Measurements from ENCODE around the gene PLAAT5. TPM values are rescaled to one million over a fixed set of nuclear protein-coding genes. Genes with fewer than 3 reads are reported as not detected.

PLAAT5 gene
- total and polyA plus RNA-seq, 2 of the 8 experiments (the other 6 are each of a cell fraction or from before 2014, with no cell fraction given), result 16.0 to 18.7 TPM

DNA sequence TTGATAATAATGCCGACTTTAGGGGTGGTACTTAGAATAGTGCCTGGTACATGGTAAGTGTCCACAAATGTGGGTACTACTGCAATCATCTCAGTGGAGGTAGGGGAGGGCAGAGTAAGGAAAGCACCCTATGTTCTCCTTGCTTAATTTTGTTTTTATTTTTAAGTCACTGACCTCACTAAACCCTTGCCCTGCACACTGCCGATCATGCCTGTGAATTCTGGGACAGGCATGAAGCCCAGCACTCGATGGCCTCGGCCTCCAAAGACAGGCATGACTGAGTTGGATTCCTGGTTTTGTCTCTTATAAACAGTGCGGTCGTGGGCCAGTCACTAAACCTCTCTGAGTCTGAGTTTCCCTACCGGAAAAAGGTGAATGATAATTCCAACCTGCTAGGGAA is 21.8 kb upstream of the PLAAT5 start (continued):
- no peak for TF ChIP-seq CBX8 (IDR thresholded peaks at IDR 0.05; ENCODE audit: borderline replicate concordance, low read depth, low read length)
